ENCODE results near the gene DENND1B.
"Not testable (repeated sequence)": the region's sequence is repeated elsewhere in the genome, so short reads cannot be mapped to it uniquely, and the experiment has no call there.

DENND1B gene

DNA sequence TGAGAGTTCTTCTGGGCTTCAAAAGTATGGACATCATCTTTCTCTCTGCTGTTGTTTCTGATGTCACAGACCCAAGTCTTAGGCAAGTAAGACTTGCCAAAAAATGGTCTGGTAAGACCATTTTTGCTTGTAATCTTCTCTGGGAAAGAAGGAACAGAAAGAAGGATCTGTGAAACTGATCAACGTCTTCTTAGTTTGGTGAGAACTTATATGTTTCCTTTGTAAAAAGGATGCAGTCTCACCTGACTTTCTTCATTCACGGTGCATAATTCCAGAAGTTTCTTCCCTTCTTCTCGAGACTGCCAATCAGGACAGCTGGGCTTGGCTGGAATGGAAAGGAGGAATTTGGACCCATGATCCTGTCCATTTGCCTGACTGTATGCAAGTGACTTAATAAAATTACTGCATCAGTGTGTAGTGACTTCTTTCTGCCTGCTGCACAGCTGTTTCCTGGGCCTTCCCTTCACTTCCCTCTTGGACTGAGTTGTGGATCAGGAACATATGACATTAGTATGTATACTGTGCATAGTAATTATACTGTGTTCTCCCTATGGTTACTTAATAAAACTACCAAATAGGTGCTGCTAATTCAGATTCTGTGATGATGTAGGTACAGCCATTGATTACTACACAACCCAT lies 7.6 kb upstream of the DENND1B start:
- no peak for DNase-seq

DNA sequence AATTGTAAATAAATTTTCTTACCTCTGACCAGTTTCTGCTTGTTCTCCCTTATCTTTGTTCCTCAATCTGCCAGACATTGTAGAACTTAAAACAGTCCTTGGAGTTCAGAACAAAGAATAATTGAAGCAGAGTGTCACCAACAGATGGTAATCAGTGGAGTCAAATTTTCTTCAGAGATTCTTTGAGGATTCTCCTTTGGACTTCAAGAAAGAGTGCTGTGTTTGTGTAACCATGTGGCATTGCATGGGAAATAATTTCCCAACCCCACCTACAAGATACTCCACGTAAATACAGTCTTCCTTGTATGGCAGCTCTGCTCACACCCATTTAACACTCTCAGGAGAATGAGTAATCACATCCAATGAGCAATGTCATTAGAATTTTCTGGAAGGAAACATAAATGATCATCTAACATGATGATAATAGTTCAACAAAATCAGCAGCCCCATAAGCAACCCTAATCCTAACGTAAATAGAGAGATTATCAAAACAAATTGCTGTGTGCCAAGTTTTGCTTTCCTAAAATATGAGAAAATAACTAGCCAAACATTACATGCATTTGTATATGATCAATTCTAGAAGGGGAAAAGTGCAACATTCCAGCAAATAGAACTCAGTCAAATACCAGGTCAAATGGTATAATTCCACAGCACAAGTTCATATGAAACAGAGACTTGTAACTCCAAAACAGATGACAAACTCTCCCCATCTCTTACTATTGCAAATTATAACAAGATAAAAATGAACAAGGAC lies 6.9 kb upstream of the DENND1B start:
- no peak for DNase-seq

DNA sequence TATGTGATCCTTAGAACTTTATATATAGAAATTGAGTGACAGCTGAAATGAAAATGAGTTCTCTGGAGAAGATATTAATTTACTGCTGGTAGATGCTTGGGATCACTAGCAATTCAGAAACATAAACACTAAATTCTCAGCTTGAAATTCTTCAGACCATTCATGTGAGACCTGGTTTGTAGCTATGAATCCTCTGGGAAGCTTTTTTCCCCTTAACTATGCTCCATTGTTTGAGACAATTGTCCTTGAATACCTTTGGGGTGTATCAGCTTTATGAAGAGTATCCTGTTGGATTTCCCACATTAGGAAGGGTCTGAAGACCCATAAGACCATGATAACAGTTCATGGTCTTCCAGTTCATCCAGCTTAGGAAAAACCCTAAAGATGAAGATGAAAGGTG lies 4.6 kb upstream of the DENND1B start:
- DNase-seq, result no peak

DNA sequence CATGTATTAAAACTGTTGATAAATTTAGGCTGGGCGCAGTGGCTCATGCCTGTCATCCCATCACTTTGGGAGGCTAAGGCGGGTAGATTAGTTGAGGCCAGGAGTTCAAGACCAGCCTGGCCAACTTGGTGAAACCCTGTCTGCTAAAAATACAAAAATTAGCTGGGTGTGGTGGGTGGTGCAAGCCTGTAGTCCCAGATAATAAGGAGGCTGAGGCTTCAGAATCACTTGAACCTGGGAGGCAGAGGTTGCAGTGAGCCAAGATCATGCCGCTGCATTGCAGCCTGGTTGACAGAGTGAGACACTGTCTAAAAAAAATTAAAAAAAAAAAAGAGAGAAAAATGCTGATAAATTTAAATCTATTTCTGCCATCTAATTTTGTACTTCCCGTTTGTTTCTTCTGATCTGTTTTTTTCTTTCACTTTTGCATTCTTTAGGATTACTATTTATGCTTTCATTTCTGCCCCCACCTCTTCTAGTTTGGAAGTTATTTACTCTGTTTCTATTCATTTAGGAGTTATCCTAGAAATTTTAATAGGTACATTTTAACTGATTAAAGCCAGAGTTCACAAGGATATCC lies 3.2 kb upstream of the DENND1B start:
- no peak for DNase-seq

DNA sequence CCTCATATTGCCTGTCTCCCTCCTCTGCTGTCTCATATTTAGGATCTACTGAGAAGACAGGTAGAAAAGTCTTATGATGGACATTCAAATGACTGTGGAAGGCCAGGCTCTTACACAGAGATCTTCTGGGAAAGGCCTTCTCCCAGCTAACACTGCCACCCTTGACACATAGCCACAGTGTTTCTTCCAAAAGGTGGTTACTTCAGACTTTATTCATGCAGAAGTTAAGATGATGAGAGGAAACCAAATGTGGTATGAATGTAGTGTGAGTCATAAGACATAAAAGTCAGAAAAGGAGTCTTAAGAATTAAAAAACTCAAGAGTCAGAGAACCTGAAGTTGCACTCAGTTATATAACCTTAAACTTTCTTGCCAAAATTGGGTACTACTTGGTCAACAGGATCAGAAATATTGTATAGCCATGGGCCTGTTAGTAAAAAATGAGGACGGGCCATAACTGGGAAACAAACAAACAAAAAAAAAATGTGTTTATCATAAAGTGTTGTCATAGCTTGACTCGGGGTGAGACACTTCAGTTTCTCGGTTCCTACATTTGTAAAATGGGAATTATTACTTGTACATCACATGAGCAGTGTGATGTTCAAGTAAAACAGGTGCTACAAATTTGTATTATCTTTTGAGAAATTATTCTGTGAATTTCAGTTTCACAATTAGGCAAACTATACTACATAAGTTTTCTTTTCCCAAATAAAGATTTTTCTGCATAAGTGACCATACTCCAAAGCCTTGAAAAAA lies 1.2 kb upstream of the DENND1B start:
- no peak for DNase-seq

DNA sequence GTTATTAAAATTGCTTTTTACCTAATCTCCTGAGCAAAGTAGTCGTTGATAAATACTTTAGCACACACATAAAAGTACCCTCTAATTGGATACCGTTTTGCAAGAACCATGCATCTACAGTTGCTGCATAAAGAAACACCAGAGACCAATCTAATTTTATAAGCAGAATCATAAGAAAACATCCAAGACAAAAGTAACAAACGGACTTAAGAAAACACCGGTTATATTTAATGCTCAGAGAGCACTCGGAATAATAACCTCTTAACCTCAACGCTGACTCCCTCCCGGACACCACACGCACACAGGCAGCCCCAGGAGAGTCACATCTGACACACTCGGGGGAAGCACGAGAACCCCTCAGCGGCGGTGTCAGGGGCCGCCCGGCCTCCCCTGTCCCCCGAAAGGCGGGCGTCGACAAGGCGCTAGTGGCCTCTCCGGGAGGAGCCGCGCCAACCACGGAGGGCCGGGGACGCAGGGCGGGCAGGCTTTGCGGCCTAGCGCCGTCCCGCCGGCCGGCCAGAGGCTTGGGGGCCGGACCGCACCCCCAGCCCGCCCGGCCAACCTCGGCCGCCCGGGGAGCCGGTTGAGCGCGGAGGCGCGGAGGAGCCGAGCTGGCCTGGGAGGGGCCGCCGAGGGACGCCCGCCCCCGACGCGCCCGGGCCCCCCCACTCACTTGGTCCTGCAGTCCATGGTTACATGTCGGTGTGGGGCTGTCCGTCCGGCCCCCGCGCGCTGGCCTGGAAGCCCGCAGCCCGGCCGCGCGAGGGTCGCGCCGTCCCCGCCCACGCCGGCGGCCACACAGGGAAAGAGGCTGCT lies 606 bp downstream of the DENND1B start:
- no peak for DNase-seq

DNA sequence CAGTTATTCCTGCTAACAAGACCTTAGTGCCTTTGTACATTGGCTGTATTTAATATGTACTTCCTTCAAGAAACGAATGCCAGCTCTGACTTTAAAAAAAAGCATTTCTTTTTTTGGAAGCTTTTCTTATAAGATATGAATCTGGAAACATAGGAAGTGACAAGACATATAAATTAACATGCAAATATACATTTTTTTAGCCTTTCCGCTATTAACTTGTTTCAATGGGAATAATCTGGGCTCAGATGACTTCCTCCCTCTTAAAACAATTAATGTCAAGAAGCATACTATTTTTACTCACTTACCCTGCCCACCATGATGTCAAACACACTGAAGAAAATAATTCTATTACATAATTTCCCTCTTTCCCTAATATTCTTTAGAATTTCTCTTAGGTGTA lies 1.4 kb downstream of the DENND1B start:
- DNase-seq, result no peak

DNA sequence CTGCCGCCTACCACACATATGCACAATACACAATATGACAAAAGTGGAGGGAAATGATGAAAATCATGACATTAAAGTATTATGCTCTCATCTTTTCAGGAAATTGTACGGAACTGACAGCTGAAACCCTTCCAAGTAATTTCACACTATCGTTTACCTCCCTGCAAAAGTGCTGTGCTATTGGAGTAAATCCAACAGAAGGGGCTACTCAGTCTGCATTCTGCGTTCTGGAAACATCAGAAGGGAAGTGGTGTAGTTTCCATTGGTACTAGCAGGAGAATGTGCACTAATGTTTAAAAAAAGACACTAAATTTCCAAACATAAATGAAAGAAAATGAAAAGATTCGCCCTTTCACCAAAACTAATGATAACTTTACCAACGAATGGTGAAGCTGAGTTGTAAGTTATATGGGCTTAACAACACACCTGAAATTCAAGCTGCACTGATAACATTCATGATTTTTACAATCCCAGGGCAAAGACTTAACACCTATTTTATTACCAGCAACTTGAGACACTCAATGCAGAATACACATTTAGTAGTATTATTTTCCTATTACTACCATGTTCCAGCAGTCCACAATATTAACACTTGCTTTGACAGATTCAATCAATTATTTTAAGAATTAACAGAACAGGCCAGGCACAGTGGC lies 3.2 kb downstream of the DENND1B start:
- DNase-seq, result no peak

DNA sequence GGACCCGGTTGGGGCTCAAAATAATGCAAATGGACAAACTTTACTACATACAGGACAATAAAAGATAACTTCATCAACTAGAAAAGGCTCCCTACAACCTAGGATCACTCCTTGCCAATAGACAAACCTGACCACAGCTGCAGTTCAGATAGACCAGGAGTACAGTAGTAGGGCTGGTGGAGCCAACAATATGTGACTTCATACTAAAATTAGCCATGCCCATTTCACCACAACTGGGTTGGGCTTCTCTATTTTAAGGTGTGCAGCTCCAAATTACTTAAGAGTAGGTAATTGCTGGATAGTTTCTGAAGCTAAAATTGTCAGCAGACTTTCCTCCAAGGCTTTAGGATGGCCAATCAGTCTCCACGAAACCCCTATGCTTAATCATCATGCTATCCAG lies 3.9 kb downstream of the DENND1B start:
- no peak for DNase-seq

DNA sequence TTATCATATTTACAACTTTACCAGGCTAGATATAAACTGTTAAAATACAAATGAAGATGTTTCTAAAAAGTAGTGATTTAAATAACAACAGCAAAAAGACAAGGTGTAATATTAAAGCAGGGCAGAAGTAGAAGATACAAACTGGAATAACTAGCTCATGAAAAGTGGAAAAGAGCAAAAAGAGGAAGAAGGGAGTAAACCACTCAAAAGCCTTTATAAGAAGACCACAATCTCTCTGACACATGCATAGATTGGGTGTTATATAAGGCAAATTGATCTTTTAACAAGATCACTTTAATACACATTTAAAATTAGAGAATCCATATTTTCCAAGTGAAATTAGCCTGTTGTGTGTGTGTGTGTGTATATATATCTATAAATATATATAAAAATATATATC lies 5.0 kb downstream of the DENND1B start:
- no peak for DNase-seq

DNA sequence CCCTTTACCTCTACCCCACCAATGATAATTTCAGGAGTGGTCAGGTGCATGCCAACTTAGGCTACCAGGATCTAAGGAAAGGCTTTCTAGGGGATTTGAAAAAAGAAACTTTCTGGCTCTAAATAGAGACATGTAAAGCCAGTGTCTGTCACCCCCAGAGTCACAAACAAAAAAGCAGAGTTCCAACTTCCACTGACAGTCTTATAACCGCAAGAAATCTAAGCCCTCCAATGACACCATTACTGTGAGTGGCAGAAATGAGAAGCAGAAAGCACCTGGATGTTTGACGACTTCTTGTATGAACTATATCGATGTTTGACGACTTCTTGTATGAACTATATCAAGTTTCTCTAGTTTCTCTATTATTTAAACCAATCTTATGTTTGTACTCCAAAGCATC lies 6.0 kb downstream of the DENND1B start:
- no peak for DNase-seq

DNA sequence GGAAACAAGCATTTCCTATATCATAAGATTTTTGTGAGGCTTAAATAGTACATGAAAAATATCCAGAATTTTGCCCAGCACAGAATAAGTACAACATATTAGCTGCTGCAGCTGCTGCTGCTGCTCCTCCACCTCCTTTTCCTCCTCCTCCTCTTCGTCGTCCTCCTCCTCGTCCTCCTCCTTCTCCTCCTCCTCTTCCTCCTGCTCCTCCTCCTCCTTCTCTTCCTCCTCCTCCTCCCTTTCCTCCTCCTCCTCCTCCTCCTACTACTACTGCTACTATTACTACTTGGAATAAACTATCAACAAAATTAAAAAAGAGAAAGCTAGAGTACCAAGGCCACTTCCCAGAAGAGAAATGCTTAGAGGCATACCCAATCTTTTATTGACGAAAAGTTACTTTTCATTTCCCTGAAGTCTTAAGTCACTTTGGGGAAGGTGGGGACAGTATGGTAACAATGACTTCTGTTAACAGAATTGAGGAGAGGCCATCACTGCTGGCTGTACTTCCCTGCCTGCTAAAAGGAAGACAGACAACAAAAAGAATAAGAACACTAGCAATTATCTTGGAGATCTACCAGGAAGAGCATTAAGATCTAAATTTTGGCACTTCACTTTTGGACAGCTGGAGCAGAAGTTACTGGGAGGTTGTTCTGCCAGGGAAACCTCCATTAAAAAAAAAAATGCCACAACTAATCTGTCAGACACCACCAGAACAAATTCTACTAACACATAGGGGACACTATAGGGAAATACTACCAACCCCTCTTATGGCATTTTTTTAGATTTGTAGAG lies 7.1 kb downstream of the DENND1B start:
- no peak for DNase-seq

DNA sequence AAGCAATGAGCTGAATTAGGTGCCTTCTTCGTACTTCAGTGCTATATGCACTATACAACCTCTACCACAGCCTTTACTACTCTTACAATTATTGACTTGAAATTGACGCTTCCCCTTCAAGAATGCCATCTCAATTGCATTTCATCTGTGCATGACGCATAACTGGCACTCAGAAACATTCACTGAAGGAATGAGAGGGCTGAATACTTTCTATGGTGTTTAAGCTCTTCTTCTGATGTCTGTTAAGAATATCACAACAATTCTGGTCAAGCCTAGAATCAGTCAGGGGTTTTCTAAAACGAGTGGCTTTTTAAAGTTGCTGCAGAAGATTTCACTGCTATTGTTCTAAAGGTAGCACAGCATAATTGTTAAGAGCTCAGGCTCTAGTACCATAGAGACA lies 11.5 kb downstream of the DENND1B start:
- no peak for DNase-seq

DNA sequence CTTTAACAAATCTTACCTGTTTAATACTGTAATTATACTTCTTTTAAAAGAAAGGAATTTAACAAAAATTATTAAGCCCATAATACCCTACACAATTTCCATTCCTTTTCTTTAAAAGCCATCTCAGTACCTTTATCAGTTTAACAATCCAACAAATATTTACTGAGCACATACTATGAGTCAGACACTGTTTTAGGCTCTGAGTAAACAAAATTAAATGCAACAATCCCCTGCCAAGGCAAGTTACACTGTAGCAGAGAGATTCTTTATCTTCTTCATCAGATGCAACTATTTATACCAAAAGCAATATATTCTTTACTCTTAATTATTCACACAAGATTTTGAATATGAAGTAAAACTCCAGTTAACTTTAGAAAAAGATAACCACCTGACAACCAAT lies 12.0 kb downstream of the DENND1B start:
- DNase-seq, result no peak

DNA sequence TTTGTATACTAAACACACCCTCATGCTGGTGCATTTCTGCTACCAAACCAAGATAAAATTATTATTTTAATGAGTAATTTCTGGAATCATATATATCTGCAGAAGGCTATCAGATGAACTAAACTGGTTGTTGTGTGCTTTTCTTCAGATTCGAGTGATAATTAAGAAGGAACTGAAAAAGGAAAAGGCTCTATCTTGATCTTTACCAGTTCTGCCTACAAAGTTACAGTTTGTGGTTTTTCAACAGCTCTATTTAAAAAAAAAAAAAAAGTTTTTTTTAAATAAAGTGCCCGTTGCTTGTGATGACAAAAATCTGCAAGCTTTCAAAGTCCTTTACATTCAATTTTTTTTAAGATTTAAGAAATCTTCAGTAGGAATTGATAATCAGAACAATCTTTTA lies 13.6 kb downstream of the DENND1B start:
- no peak for DNase-seq

DNA sequence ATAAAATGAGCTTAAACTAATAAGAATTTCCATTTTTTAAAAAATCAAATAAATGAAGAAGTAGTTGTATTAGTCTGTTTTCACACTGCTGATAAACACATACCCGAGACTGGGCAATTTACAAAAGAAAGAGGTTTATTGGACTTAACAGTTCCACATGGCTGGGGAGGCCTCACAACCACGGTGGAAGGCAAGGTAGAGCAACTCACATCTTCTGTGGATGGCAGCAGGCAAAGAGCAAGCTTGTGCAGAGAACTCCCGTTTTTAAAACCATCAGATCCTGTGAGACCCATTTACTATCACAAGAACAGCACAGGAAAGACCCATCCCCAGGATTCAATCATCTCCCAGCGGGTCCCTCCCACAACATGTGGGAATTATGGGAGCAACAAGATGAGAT lies 19.7 kb downstream of the DENND1B start:
- DNase-seq, result not testable (repeated sequence)

DNA sequence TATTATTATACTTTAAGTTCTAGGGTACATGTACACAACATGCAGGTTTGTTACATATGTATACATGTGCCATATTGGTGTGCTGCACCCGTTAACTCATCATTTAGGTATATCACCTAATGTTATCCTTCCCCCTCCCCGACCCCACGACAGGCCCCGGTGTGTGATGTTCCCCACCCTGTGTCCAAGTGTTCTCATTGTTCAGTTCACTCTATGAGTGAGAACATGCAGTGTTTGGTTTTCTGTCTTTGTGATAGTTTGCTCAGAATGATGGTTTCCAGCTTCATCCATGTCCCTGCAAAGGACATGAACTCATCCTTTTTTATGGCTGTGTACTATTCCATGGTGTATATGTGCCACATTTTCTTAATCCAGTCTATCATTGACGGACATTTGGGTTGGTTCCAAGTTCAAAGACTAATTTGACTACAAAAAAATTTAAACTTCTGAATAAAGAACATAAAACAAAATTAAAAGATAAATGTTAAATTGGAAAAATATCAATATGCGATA lies 22.6 kb downstream of the DENND1B start:
- not testable (repeated sequence) for DNase-seq

DNA sequence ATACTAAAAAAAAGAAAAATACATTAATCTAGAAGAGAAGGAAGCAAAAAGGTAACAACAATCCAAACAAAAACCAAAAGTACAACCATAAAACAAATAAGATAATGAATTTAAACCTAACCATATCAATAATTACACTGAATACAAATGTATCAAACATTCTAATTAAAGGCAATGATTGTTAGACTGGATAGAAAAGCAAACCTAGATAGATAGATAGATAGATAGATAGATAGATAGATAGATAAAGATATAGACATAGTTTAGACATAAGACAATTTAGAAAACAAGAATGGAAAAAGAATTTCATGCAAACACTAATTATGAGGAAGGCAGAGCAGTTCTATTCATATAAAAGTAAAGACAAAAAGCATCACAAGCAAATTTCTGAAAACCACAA lies 24.9 kb downstream of the DENND1B start:
- DNase-seq, result no peak

DNA sequence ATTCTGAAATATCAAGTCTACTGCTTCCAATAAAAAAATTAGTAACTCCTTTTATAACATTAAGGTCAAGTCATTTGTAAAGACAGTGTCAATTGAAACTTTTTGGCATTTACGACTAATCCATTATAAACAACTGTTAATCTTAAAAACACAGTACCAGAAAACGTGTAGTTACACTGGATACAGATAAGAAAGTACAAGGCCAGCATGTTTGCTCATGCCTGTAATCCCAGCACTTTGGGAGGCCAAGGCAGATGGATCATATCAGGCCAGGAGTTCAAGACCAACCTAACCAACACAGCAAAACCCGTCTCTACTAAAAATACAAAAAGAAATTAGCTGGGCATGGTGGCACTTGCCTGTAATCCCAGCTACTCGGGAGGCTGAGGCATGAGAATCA lies 29.4 kb downstream of the DENND1B start:
- DNase-seq, result no peak

DNA sequence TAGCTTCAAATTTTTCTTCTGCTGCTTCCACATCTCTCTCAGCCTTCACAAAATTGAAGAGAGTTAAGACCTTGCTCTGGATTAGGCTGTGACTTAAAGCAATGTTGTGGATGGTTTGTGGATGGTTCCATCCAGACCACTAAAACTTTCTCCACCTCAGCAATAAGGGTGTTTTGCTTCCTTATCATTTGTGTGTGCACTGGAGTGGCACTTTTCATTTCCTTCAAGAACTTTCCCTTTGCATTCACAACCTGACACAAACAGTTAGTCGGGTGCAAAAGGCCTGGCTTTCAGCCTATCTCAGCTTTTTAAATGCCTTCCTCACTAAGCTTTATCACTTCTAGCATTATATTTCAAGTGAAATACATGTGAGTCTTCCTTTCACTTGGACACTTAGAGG lies 30.3 kb downstream of the DENND1B start:
- DNase-seq, result no peak

DNA sequence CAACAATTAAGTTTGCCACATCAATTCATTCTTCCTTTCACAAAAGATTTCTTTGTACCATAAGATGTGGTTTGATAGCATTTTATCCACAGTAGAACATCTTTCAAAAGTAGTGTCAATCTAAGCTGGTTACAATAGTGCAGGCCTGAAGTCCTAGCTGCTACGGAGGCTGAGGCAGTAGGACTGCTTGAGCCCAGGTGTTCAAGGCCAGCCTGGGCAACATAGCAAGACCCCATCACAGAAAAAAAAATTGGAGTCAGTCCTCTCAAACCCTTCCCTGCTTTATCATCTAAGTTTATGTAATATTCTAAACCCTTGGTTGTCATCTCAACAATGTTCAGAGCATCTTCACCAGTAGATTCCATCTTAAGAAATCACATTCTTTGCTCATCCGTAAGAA lies 31.7 kb downstream of the DENND1B start:
- no peak for DNase-seq

Measured in NCI-H748 treated with DMSO at 0.1 percent for 48 hours (cell line).